HEK293 (cell line): ENCODE results near the gene NRL.

Source experiments
- GLIS1 ChIP-seq: fragments of 450-650 bp; formaldehyde crosslinking; IDR thresholded peaks from 2 replicates; pipeline ENCODE4 v1.5.1; 2016; ENCODE audit warnings: missing biosample characterization, missing genetic modification characterization
- MEIS1 ChIP-seq: sonication (generic); formaldehyde crosslinking; IDR thresholded peaks from 2 replicates; pipeline ENCODE4 v1.8.1; 2022; ENCODE audit warnings: missing genetic modification reagents, mild to moderate bottlenecking, borderline replicate concordance
- TRIM28 ChIP-seq: IDR thresholded peaks from 2 replicates; pipeline ENCODE4 v1.6.1; 2011; ENCODE audit warnings: low read length, control low read depth, borderline replicate concordance
- ZNF404 ChIP-seq: fragments of 450-650 bp; formaldehyde crosslinking; IDR thresholded peaks from 2 replicates; pipeline ENCODE4 v1.5.1; 2017; ENCODE audit warnings: missing biosample characterization, missing genetic modification characterization
- ZNF501 ChIP-seq: fragments of 450-650 bp; formaldehyde crosslinking; IDR thresholded peaks from 2 replicates; pipeline ENCODE4 v1.5.1; 2016; ENCODE audit warnings: missing biosample characterization, missing genetic modification characterization
- ZNF561 ChIP-seq: fragments of 450-650 bp; IDR thresholded peaks from 2 replicates; pipeline ENCODE4 v1.5.1; 2018; ENCODE audit warnings: missing biosample characterization, missing genetic modification characterization, borderline replicate concordance
- ZNF585B ChIP-seq: fragments of 450-650 bp; formaldehyde crosslinking; IDR thresholded peaks from 2 replicates; pipeline ENCODE4 v1.5.1; 2016; ENCODE audit warnings: missing biosample characterization, missing genetic modification characterization
- TF ChIP-seq, protein P1 (sequence below): fragments of 450-650 bp; formaldehyde crosslinking; optimal IDR thresholded peaks from 2 replicates; pipeline ENCODE3; 2016; ENCODE audit warnings: missing biosample characterization, mild to moderate bottlenecking, missing genetic modification characterization
- TF ChIP-seq, protein P2 (sequence below): fragments of 450-650 bp; formaldehyde crosslinking; IDR thresholded peaks from 2 replicates; pipeline ENCODE4 v1.5.1; 2017; ENCODE audit warnings: missing biosample characterization, mild to moderate bottlenecking, missing genetic modification characterization, moderate library complexity
- TF ChIP-seq, protein P3 (sequence below): fragments of 450-650 bp; formaldehyde crosslinking; IDR thresholded peaks from 2 replicates; pipeline ENCODE4 v1.5.1; 2016; ENCODE audit warnings: missing biosample characterization, missing genetic modification characterization
- TF ChIP-seq, protein P4 (sequence below): fragments of 450-650 bp; formaldehyde crosslinking; IDR thresholded peaks from 2 replicates; pipeline ENCODE4 v1.5.1; 2016; ENCODE audit warnings: missing biosample characterization, missing genetic modification characterization, low read depth

DNA sequence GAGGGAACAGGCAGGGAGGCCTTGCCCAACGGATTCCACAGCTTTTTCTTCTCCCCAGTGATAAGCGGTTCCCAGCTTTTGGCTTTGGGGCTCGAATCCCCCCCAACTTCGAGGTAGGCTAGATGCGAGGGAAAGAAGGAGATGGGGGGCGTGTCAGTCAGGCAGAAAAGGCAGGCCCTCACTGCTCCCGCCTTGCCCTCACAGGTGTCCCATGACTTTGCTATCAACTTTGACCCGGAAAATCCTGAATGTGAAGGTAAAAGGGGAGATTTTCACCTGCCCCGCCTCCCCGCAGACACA, 38.5 kb downstream of the NRL start:
- TF ChIP-seq, protein P1, sequence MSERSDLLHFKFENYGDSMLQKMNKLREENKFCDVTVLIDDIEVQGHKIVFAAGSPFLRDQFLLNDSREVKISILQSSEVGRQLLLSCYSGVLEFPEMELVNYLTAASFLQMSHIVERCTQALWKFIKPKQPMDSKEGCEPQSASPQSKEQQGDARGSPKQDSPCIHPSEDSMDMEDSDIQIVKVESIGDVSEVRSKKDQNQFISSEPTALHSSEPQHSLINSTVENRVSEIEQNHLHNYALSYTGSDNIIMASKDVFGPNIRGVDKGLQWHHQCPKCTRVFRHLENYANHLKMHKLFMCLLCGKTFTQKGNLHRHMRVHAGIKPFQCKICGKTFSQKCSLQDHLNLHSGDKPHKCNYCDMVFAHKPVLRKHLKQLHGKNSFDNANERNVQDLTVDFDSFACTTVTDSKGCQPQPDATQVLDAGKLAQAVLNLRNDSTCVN (tag by site-specific recombination): no peak
- TF ChIP-seq TRIM28 (no peak), ZNF561 (tag by site-specific recombination) (no peak), GLIS1 (no peak), ZNF501 (tag by site-specific recombination) (no peak), ZNF585B (tag by site-specific recombination) (no peak), ZNF404 (no peak), MEIS1 (no peak)
- TF ChIP-seq, protein P2, sequence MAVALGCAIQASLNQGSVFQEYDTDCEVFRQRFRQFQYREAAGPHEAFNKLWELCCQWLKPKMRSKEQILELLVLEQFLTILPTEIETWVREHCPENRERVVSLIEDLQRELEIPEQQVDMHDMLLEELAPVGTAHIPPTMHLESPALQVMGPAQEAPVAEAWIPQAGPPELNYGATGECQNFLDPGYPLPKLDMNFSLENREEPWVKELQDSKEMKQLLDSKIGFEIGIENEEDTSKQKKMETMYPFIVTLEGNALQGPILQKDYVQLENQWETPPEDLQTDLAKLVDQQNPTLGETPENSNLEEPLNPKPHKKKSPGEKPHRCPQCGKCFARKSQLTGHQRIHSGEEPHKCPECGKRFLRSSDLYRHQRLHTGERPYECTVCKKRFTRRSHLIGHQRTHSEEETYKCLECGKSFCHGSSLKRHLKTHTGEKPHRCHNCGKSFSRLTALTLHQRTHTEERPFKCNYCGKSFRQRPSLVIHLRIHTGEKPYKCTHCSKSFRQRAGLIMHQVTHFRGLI: no peak
- TF ChIP-seq, protein P3, sequence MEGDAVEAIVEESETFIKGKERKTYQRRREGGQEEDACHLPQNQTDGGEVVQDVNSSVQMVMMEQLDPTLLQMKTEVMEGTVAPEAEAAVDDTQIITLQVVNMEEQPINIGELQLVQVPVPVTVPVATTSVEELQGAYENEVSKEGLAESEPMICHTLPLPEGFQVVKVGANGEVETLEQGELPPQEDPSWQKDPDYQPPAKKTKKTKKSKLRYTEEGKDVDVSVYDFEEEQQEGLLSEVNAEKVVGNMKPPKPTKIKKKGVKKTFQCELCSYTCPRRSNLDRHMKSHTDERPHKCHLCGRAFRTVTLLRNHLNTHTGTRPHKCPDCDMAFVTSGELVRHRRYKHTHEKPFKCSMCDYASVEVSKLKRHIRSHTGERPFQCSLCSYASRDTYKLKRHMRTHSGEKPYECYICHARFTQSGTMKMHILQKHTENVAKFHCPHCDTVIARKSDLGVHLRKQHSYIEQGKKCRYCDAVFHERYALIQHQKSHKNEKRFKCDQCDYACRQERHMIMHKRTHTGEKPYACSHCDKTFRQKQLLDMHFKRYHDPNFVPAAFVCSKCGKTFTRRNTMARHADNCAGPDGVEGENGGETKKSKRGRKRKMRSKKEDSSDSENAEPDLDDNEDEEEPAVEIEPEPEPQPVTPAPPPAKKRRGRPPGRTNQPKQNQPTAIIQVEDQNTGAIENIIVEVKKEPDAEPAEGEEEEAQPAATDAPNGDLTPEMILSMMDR (tag by site-specific recombination): no peak
- TF ChIP-seq, protein P4, sequence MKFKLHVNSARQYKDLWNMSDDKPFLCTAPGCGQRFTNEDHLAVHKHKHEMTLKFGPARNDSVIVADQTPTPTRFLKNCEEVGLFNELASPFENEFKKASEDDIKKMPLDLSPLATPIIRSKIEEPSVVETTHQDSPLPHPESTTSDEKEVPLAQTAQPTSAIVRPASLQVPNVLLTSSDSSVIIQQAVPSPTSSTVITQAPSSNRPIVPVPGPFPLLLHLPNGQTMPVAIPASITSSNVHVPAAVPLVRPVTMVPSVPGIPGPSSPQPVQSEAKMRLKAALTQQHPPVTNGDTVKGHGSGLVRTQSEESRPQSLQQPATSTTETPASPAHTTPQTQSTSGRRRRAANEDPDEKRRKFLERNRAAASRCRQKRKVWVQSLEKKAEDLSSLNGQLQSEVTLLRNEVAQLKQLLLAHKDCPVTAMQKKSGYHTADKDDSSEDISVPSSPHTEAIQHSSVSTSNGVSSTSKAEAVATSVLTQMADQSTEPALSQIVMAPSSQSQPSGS (tag by site-specific recombination): no peak
